GM19238 (cell line): ENCODE data around the gene GARRE1.
"Not testable (repeated sequence)": the region's sequence is repeated elsewhere in the genome, so short reads cannot be mapped to it uniquely, and the experiment has no call there.

ENCODE experiments used
- DNase-seq: peaks from one replicate; pipeline ENCODE4 v3.0.0; 2011; ENCODE audit warnings: low spot score; ENCODE audit not compliant: insufficient read length

Gene GARRE1

GRCh38 chr19:34259367-34260095 lies 5.2 kb downstream of the GARRE1 start:
- no peak for DNase-seq

- no peak for DNase-seq
Measured at GRCh38 chr19:34260771-34261173, 6.4 kb downstream of the GARRE1 start.

- no peak for DNase-seq
Measured at GRCh38 chr19:34261334-34262109, 7.2 kb downstream of the GARRE1 start.

- DNase-seq = no peak
Measured at GRCh38 chr19:34263745-34264237, 9.4 kb downstream of the GARRE1 start.

- no peak for DNase-seq
Measured at GRCh38 chr19:34265221-34265650, 10.9 kb downstream of the GARRE1 start.

GRCh38 chr19:34269081-34269480 lies 14.7 kb downstream of the GARRE1 start:
- DNase-seq = no peak

GRCh38 chr19:34269489-34269888 lies 15.1 kb downstream of the GARRE1 start:
- DNase-seq = no peak

GRCh38 chr19:34269968-34270621 lies 15.7 kb downstream of the GARRE1 start:
- peak; percentile 45 for DNase-seq

- DNase-seq = no peak
Measured at GRCh38 chr19:34273121-34273520, 18.8 kb downstream of the GARRE1 start.

- DNase-seq = no peak
Measured at GRCh38 chr19:34274284-34274826, 20.0 kb downstream of the GARRE1 start.

- no peak for DNase-seq
Measured at GRCh38 chr19:34274827-34275625, 20.7 kb downstream of the GARRE1 start.

- no peak for DNase-seq
Measured at GRCh38 chr19:34275705-34276104, 21.4 kb downstream of the GARRE1 start.

GRCh38 chr19:34276614-34277013 lies 22.3 kb downstream of the GARRE1 start:
- no peak for DNase-seq

GRCh38 chr19:34277244-34277643 lies 22.9 kb downstream of the GARRE1 start:
- no peak for DNase-seq

GRCh38 chr19:34278783-34279182 lies 24.4 kb downstream of the GARRE1 start:
- no peak for DNase-seq

- not testable (repeated sequence) for DNase-seq
Measured at GRCh38 chr19:34281444-34281843, 27.1 kb downstream of the GARRE1 start.

GRCh38 chr19:34282611-34283519 lies 28.5 kb downstream of the GARRE1 start:
- DNase-seq = no peak

- DNase-seq = no peak
Measured at GRCh38 chr19:34284505-34284904, 30.2 kb downstream of the GARRE1 start.

GRCh38 chr19:34287662-34288140 lies 33.3 kb downstream of the GARRE1 start:
- DNase-seq = no peak

GRCh38 chr19:34288381-34288780 lies 34.0 kb downstream of the GARRE1 start:
- DNase-seq = no peak
